Motor neuron (in vitro differentiated cells): Measurements from ENCODE around the gene ZNHIT2. TPM values are rescaled to one million over a fixed set of nuclear protein-coding genes. Genes with fewer than 3 reads are reported as not detected.
"Not testable (repeated sequence)": the region's sequence is repeated elsewhere in the genome, so short reads cannot be mapped to it uniquely, and the experiment has no call there.

ENCODE experiments used
- ATAC-seq, 8 experiments: fragments of 200-7000 bp; cut with Tn5 transposase; replicated peaks in 6 of 8; 2 replicates each; pipeline ENCODE4 v1.8.0; 2021; ENCODE audit warnings: mild to moderate bottlenecking in 8 of 8, moderate library complexity in 8 of 8
- H3K27ac ChIP-seq, 2 donors: fragments of 250-450 bp; sonication (Bioruptor Pico); 2 replicates each; pipeline ENCODE4 v1.9.0; 2021; ENCODE audit warnings: antibody characterized with exemption in 2 of 2, mild to moderate bottlenecking in 2 of 2, moderate library complexity in 1 of 2
- H3K4me1 ChIP-seq, 2 donors: fragments of 250-450 bp; sonication (Bioruptor Pico); replicated peaks in 1 of 2; 2 replicates each; pipeline ENCODE4 v1.6.1; 2021; ENCODE audit warnings: antibody characterized with exemption in 2 of 2, mild to moderate bottlenecking in 2 of 2, moderate library complexity in 1 of 2
- H3K4me3 ChIP-seq, 5 donors: fragments of 250-450 bp; sonication (Bioruptor Pico); 2 replicates each; pipeline ENCODE4 v1.9.0; 2021; ENCODE audit warnings: antibody characterized with exemption in 5 of 5, mild to moderate bottlenecking in 5 of 5, moderate library complexity in 4 of 5
- WGBS, 10 experiments: fragments of 450-650 bp; shearing (Covaris generic); methylation state at CpG; one replicate each; pipeline ENCODE4 v1.0.0; 2022; 5-methylcytosine and 5-hydroxymethylcytosine counted together
- in situ Hi-C, 9 experiments: fragments of 400-800 bp; cut with MboI; loops; one replicate each; pipeline ENCODE4 v1.15.0; 2021; ENCODE audit warnings: low sequenced_read_pairs in 9 of 9, low pct_unique_long_range_greater_than_20kb in 2 of 9; ENCODE audit not compliant: unreplicated experiment in 9 of 9
- total RNA-seq, 8 experiments: library from RNA; unstranded; fragments of 300-600 nt; gene quantifications; 2 replicates each; pipeline versions ENCODE4 v1.2.3 to v1.2.4, GENCODE V29; 2022

Gene ZNHIT2
- total RNA-seq, 8 experiments from 2014 or later: 8.4 to 18.4 (median 13.3) TPM

DNA sequence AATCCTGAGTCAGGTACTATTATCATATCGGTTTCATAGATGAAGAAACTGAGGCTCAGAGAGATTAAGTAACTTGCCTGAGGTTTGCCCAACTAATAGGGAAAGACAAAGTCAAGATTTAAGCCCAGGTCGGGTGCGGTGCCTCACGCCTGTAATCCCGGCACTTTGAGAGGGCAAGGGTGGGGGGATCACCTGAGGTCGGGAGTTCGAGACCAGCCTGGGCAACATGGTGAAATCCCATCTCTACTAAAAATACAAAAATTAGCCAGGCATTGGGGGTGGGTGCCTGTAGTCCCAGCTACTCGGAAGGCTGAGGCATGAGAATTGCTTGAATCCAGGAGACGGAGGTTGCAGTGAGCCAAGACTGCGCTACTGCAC is 32.6 kb upstream of the ZNHIT2 start:
- peaks cover 10 to 16% of the 10 kb centered on the region in 2 donors for H3K4me1 ChIP-seq
- in situ Hi-C loops, ATAC-seq, H3K4me3 ChIP-seq: not testable (repeated sequence)
- WGBS, 10 experiments: 50 to 100% (median 86%) methylated on average over 1 to 7 of the region's 10 CpGs
- peak overlapping the region in 1 of 2 donors; percentile 40 for H3K27ac ChIP-seq

DNA sequence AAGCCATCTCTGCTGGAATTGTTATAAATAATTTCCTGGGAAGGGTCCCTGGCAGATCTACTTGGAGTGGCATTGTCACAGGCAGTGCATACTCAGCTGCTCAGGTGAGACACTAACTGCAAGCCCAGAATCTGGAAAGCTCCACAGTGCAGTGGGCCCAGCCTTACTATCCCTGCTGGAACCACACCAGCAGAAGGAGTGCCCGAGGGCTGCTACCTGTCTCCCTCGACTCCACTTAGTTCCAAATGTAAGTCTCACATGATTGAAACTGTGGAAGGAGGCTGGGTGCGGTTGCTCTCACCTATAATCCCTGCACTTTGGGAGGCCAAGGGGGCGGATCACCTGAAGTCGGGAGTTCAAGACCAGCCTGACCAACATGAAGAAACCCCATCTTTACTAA is 31.2 kb upstream of the ZNHIT2 start:
- 90 to 100% (median 98%) methylated on average over 1 to 4 of the region's 5 CpGs; no CpG with 5 or more reads in 6 of the 10 experiments for WGBS, 10 experiments
- in situ Hi-C loops: no loop called here

GRCh38 chr11:65147352-65148075 is 30.0 kb upstream of the ZNHIT2 start:
- no peak for ATAC-seq
- Histone ChIP-seq H3K27ac (no peak overlapping the region), H3K4me3 (no peak overlapping the region), H3K4me1 (peaks cover 10 to 16% of the 10 kb centered on the region in 2 donors)
- in situ Hi-C loops: no loop called here
- WGBS, 10 experiments: 14 to 100% (median 50%) methylated on average over 1 to 2 of the region's 2 CpGs; no CpG with 5 or more reads in 2 of the 10 experiments

More for the DNA sequence above, 31.2 kb upstream of the ZNHIT2 start:
- no peak for ATAC-seq
- no peak overlapping the region for H3K4me3 ChIP-seq
- peaks cover 10 to 16% of the 10 kb centered on the region in 2 donors for H3K4me1 ChIP-seq
- H3K27ac ChIP-seq: no peak overlapping the region

DNA sequence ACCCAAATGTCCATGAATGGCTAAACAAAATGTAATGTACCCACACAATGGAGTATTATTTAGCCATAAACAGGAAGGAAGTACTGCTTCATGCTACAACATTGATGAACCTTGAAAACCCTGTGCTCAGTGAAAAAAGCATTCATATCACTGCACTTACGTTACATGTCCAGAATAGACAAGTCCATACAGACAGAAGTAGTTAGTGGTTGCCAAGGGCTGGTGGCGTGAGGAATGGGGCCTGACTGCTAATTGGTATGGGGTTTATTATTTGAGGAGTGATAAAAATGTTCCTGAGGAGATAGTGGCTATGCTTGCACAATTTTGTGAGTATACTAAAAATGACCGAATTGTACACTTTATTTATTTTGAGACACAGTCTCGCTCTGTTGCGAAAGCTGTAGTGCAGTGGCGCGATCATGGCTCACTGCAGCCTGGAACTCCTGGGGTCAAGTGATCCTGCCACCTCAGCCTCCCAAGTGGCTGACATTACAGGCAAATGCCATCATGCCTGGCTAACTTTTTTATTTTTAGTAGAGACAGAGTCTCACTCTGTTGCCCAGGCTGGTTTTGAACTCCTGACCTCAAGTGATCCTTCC is 24.5 kb upstream of the ZNHIT2 start:
- Histone ChIP-seq H3K4me3 (no peak overlapping the region), H3K4me1 (no peaks in the 10 kb centered on the region), H3K27ac (no peak overlapping the region)
- ATAC-seq: no peak
- in situ Hi-C loops: no loop called here
- WGBS, 10 experiments: 64 to 100% (median 76%) methylated on average over 1 to 7 of the region's 7 CpGs; no CpG with 5 or more reads in 2 of the 10 experiments

- Histone ChIP-seq H3K4me3 (no peak overlapping the region), H3K27ac (no peak overlapping the region), H3K4me1 (peaks cover 10 to 11% of the 10 kb centered on the region in 2 donors)
- WGBS, 10 experiments: 78 to 96% (median 87%) methylated on average over 1 to 12 of the region's 15 CpGs; no CpG with 5 or more reads in 1 of the 10 experiments
- in situ Hi-C loops: no loop called here
- no peak for ATAC-seq
These were observed 19.1 kb upstream of the ZNHIT2 start for GRCh38 chr11:65136515-65137096.

- Histone ChIP-seq H3K27ac (peak overlapping the region; percentile 100), H3K4me3 (peak overlapping the region; percentile 71 to 96 (median 84)), H3K4me1 (peaks cover 10 to 11% of the 10 kb centered on the region in 2 donors)
- in situ Hi-C loops: no loop called here
- no peak for ATAC-seq
- 0 to 82% (median 64%) methylated on average over 1 to 10 of the region's 11 CpGs; no CpG with 5 or more reads in 1 of the 10 experiments for WGBS, 10 experiments
These were observed 18.2 kb upstream of the ZNHIT2 start for GRCh38 chr11:65135633-65136145.

GRCh38 chr11:65134952-65135632 is 17.6 kb upstream of the ZNHIT2 start:
- peak overlapping the region; percentile 100 for H3K27ac ChIP-seq
- peaks cover 10 to 11% of the 10 kb centered on the region in 2 donors for H3K4me1 ChIP-seq
- peak overlapping the region; percentile 71 to 96 (median 84) for H3K4me3 ChIP-seq
- WGBS, 10 experiments: 0 to 14% (median 4%) methylated on average over 3 to 19 of the region's 24 CpGs; no CpG with 5 or more reads in 1 of the 10 experiments
- in situ Hi-C loops: no loop called here
- ATAC-seq: peak; percentile 84 to 90 (median 86)

DNA sequence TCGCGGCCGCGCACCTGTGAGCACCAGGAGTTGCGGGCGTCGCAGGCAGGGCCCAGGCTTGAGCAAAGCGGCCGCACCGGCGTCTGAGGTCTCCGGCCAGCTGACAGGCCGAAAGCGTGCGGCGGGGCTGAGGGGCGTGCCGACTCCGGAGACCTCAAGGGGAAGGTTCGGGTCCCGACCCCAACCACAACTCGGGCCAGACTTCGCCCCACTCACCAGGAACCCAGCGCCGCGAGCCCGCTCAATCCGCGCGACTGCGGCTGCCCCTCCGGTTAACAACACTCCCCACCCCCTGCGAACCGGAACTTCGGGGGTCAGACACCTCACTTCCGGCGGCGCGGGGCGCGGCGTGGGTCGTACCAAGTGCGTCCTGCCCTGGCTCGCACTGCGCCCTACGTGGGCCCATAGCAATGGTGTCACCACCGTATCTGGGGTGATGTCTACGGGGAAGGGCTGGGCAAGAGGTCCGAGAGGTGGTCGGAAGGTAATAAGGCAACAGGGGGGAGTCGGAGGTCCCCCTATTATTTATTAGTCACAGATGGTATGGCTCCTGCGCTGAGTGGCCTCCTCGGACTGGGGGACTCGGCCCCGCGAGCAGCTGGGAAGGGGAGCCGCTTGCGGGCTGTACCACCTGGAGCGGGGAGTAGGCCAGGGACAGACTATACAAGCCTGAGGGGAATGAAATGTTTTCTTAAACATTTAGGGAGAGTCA is 16.9 kb upstream of the ZNHIT2 start, which contains the start of gene SYVN1:
Gene SYVN1 (minus strand): TSS at position 280 of the 712 bp plus-strand sequence. CDS start 918 bp downstream, outside the sequence.
- in situ Hi-C loops: no loop called here
- H3K4me3 ChIP-seq: peak within 1 kb of the TSS; percentile 71 to 96 (median 84)
- peak within 1 kb of the TSS; percentile 100 for H3K27ac ChIP-seq
- 0 to 3% (median 0%) methylated on average over 1 to 7 of the region's 60 CpGs; no CpG with 5 or more reads in 5 of the 10 experiments for WGBS, 10 experiments
- H3K4me1 ChIP-seq: peaks cover 10 to 11% of the 10 kb centered on the region in 2 donors
- peak; percentile 78 to 85 (median 82) for ATAC-seq

GRCh38 chr11:65133724-65134123 is 16.2 kb upstream of the ZNHIT2 start:
- peak overlapping the region; percentile 100 for H3K27ac ChIP-seq
- peak in 1 of 8 experiments; percentile 0 for ATAC-seq
- H3K4me3 ChIP-seq: peak overlapping the region; percentile 71 to 96 (median 84)

DNA sequence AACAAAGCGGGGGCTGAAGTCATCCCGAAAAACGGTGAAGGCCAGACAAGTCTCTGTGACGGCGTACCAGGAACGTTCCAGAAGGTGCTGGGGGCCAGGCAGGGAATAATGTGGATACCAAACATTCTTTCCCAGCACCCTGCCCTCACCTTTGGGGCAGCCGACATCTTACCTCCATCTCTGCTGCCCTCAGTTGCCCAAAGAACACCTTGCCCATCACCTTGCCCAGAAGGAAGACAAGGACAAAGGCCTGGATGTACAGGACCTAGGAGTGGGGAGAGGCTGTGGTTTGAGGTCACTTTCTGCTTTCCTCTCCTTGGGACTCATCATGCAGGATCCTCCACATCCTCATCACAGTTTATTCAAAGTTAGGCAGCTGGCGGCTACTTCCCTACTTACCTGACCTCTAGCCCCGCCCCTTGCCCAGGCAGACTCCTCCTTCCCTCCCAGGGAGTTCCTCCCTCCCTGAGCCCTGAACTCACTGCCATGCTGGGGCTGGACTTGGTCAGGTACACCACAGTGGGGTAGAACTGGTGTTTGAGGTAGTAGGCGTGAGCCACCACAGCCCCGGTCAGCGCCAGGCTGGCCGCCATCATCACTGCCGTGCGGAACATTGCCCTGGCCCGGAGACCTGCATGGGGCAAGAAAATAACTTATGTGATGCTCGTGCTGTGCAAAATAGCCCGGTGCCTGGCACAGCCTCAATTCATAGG is 15.6 kb upstream of the ZNHIT2 start:
- Histone ChIP-seq H3K4me1 (peaks cover 10 to 11% of the 10 kb centered on the region in 2 donors), H3K27ac (peak overlapping the region in 1 of 2 donors; percentile 20), H3K4me3 (peak overlapping the region; percentile 71 to 96 (median 84))
- in situ Hi-C loops: no loop called here
- ATAC-seq: no peak
- 4 to 90% (median 52%) methylated on average over 3 to 14 of the region's 18 CpGs; no CpG with 5 or more reads in 4 of the 10 experiments for WGBS, 10 experiments

More at GRCh38 chr11:65133724-65134123, 16.2 kb upstream of the ZNHIT2 start:
- 0 to 7% (median 4%) methylated on average over 3 to 5 of the region's 20 CpGs; no CpG with 5 or more reads in 6 of the 10 experiments for WGBS, 10 experiments
- in situ Hi-C loops: no loop called here
- H3K4me1 ChIP-seq: peaks cover 10 to 11% of the 10 kb centered on the region in 2 donors

GRCh38 chr11:65132238-65132987 is 14.9 kb upstream of the ZNHIT2 start:
- Histone ChIP-seq H3K4me3 (peak overlapping the region in 1 of 5 donors; percentile 84), H3K27ac (no peak overlapping the region), H3K4me1 (peaks cover 10 to 11% of the 10 kb centered on the region in 2 donors)
- ATAC-seq: no peak
- in situ Hi-C loops: no loop called here
- 47 to 100% (median 93%) methylated on average over 1 to 6 of the region's 10 CpGs; no CpG with 5 or more reads in 5 of the 10 experiments for WGBS, 10 experiments
